Urinary bladder (tissue), 4 donors: ENCODE measurements around the gene PHF2. TPM values are rescaled to one million over a fixed set of nuclear protein-coding genes. Genes with fewer than 3 reads are reported as not detected.

Experiments used
- DNase-seq: peaks from one replicate; pipeline ENCODE4 v3.0.0-alpha.2; 2015; ENCODE audit errors: extremely low spot score
- H3K27ac ChIP-seq: one replicate; pipeline ENCODE4 v1.5.1; 2013; ENCODE audit warnings: low read depth, mild to moderate bottlenecking, moderate library complexity
- H3K36me3 ChIP-seq: one replicate; pipeline ENCODE4 v1.6.1; 2013; ENCODE audit warnings: mild to moderate bottlenecking, moderate library complexity; ENCODE audit not compliant: insufficient read depth
- H3K4me1 ChIP-seq: one replicate; pipeline ENCODE4 v1.6.1; 2013; ENCODE audit warnings: mild to moderate bottlenecking, moderate library complexity; ENCODE audit not compliant: insufficient read depth
- H3K4me3 ChIP-seq: one replicate; pipeline ENCODE4 v1.5.1; 2013; ENCODE audit warnings: low read depth, low read length
- WGBS: extraction: QIAGEN DNeasy Blood & Tissue Kit; methylation state at CpG from one replicate; pipeline ENCODE4 v1.1.7; 2013; 5-methylcytosine and 5-hydroxymethylcytosine counted together
- polyA plus RNA-seq: library from polyadenylated mRNA; stranded (reverse); fragments of 200-250 nt; gene quantifications from one replicate; pipeline ENCODE4 v1.2.3, GENCODE V29; 2013
- total RNA-seq: library from RNA; depleted of rRNA; stranded (reverse); fragments of >200 nt; gene quantifications from one replicate; pipeline ENCODE4 v1.2.3, GENCODE V29; 2014
- donor health status: healthy with polysubstance abuse.
- donor health status: healthy.

Gene PHF2
- total and polyA plus RNA-seq, 2 donors, result 20.0 to 33.1 TPM

DNA sequence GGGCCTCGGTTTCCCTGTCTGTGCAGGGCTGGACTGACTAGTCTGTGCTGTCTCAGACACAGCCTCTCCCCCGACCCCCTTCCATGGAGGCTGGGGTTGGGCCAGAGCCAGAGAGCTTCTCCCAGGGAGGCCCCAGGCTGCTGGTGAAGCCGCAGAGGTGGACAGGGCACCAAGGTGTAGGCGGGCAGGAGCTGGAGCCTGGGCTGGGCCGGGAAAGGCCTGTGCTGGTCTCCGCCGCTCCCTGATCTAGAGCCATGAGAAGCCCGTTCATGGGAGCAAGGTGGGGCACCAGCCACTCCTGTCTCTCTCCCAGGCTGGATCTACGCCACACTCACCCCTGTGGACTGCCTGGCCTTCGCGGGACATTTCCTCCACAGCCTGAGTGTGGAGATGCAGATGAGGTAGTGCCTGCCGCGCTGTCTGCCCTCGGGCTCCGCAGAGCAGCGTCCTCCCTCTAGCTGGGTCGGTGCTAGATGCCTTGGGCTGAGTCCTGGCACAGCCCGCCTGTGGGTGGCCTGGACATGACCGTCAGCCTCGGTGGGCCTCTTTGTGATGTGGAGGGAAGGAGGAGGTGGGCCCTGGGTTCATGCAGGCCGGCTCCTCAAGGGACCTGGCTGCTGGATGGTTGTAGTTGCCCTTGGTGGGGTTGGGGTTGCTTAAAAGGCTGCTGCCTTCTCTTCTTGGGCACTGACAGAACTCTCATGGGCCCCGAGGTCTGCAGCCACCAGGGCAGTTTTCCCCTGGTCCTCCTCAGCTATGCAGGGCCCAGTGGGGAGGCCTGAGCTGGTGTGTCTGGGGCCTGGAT is 79.4 kb downstream of the PHF2 start:
- Histone ChIP-seq H3K27ac (no peak overlapping the region), H3K4me1 (no peaks in the 10 kb centered on the region), H3K36me3 (no peaks in the 10 kb centered on the region), H3K4me3 (no peak overlapping the region)
- no peak for DNase-seq
- WGBS, result 96% methylated on average over 22 of the region's 22 CpGs

DNA sequence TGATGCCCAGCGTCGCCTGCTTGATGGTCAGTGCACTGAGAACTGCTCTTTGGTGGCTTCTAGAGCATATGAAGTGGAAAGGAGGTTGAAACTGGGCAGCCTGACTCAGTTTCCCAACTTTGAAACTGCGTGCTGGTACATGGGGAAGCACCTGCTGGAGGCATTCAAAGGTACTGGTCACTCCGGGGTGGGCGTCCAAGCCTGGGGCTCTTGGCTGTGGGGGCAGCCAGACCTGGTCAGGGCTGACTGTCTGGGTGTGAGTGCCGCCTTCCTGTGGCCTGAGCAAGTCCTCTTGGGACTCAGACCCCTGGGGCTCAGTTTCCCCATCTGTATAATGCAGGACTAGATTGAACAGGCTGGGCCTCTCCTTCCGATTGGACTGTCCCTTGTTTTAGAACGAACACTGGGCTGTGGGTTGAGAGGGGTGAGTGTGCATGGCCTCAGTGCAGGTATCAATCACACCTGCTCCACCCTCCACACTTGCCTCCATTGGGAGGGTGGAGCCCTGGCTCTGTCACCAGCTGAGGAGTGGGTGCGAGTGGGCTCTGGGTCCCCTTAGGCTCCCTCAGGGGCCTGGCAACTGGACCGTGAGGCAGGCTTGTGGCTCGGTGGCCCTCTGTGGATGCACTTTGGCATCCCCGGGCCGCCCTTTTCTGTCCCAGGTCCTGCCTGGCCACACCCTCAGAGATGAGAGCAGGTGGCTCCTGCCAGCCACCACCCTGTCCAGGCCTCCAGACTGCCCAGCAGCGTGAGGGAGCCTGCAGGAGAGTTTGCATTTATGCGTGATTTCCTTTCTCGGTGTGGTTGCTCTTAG is 80.2 kb downstream of the PHF2 start:
- Histone ChIP-seq H3K4me3 (no peak overlapping the region), H3K27ac (no peak overlapping the region), H3K36me3 (no peaks in the 10 kb centered on the region), H3K4me1 (no peaks in the 10 kb centered on the region)
- no peak for DNase-seq
- whole genome bisulfite sequencing, result 94% methylated on average over 16 of the region's 16 CpGs

DNA sequence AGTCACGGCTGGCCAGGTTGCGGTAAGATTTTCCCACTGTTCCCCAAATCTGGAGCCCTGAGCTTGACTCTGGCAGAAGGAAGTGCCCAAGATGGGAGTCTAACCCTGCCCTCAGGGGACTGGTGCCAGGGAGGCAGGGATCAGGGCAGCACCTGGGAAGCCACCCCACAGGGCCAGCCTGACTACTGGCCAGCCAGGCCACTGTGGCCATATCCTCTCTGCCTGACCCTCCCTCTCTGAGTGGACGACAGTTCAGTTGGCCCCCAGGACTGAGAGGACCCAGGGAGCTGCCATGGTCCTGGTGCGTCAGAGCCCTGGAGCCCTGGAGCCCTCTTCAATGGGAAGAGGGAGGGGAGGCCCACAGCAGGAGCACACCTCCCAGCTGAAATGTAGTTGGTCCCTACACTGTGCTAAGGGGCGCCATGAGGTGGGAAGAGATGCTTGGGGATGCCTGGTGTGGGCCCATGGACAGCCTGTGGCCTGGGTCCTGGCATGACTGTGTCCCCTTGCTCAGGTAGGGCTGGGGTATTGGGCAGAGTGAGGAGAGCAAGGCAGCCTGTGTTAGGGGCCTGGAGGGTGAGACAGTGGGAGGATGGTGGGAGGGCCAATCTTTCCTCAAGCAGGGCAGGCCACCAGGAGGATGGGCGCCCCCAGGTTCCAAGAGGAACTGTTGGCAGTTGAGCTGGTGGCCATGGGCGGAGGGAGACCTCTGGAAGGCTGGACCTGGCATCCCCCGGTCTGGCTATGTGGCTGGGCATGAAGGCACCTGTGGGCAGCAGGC is 81.1 kb downstream of the PHF2 start:
- H3K36me3 ChIP-seq, result no peaks in the 10 kb centered on the region
- no peak for DNase-seq
- WGBS, result 97% methylated on average over 8 of the region's 8 CpGs
- no peak overlapping the region for H3K27ac ChIP-seq
- H3K4me3 ChIP-seq, result no peak overlapping the region
- no peaks in the 10 kb centered on the region for H3K4me1 ChIP-seq

DNA sequence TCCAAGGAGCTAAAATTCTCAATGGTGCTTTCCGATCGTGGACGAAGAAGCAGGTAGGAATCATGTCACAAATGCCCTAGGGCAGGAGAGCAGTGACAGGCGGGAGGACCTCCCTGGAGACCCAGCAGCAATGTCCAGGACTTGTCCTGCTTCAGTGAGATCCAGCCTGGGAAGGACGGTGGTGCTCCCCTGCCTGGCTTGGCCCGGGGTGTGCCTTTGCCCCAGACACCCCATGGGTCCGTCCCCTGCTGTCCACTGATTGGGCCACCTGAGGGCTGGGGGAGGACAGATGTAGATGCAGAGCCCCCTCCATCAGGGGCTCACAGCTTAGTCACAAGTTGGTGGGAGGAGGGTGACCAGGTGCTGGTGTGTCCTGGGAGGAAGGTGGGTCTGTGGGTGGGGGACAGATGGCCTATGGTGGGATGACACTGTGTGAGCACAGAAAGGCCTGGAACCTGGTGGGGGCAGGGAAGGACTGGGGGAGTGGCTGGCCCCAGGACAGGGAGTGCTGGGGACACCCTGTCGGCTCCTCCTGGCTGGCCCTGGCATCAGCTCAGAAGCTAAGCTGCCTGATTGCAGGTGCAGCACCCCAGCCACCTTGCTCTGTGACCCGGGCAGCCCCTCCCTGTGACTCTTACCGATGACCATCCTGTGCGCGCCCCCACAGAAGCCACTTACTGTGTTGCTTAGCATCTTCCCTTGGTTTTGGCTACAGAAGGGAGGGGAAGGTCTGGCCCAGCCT is 82.0 kb downstream of the PHF2 start:
- no peak for DNase-seq
- H3K4me3 ChIP-seq, result no peak overlapping the region
- 96% methylated on average over 12 of the region's 12 CpGs for WGBS
- H3K27ac ChIP-seq, result no peak overlapping the region
- H3K36me3 ChIP-seq, result no peaks in the 10 kb centered on the region
- no peaks in the 10 kb centered on the region for H3K4me1 ChIP-seq

DNA sequence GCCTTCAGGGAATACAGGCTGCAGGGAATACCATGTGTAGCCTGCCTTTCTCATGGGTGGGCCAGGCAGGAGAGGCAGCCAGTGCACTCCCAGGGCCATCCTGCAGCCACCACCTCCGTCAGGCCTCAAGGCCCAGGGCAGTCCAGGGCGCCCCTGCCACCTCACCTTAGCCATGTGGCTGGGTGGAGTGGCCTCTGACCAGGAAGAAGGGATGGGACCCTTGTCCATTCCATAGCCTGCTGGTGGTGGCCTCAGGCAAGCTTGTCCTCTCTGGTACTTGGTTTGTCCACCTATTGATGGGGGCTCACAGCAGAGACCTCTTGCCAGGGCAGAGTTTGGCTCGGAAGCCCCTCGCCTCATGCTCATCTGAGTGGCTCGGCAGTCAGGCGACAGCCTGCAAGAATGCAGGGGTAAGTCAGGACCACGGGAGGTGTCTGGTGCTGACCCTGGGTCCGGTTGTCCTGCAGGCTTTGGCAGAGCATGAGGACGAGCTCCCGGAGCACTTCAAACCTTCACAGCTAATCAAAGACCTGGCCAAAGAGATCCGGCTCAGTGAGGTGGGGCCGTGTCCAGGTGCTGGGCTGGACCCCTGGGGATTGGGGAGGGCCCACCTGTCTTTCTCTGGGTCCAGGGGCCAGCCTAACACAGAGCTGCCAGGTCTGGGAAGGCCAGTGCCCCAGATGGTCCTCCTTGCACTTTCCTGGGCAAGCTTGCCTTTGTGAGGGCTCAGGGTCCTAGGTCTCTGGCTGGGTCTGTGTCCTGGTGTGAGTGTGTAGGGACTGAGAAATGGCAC is 82.9 kb downstream of the PHF2 start:
- 96% methylated on average over 12 of the region's 12 CpGs for WGBS
- Histone ChIP-seq H3K4me3 (no peak overlapping the region), H3K4me1 (no peaks in the 10 kb centered on the region), H3K36me3 (no peaks in the 10 kb centered on the region), H3K27ac (no peak overlapping the region)
- no peak for DNase-seq

DNA sequence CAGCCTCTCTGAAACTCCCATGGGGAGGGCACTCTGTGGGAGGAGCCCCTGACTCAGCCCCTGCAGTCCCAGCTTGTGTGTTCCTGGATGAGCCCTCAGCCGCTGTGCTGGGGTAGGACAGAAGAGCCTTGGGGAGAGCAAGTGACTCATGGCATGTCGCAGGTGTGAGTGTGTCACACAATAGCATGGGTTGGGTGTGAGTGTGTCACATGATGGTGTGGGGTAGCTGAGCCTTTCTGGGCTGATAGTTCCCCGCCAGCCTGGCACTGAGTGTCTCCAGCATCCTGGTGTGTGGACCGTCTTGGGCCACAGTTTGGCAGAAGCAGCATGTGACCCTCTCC is 83.4 kb downstream of the PHF2 start:
- Histone ChIP-seq H3K4me3 (no peak overlapping the region), H3K36me3 (peaks cover 1% of the 10 kb centered on the region), H3K4me1 (no peaks in the 10 kb centered on the region), H3K27ac (no peak overlapping the region)
- WGBS, result 98% methylated on average over 4 of the region's 4 CpGs
- no peak for DNase-seq

DNA sequence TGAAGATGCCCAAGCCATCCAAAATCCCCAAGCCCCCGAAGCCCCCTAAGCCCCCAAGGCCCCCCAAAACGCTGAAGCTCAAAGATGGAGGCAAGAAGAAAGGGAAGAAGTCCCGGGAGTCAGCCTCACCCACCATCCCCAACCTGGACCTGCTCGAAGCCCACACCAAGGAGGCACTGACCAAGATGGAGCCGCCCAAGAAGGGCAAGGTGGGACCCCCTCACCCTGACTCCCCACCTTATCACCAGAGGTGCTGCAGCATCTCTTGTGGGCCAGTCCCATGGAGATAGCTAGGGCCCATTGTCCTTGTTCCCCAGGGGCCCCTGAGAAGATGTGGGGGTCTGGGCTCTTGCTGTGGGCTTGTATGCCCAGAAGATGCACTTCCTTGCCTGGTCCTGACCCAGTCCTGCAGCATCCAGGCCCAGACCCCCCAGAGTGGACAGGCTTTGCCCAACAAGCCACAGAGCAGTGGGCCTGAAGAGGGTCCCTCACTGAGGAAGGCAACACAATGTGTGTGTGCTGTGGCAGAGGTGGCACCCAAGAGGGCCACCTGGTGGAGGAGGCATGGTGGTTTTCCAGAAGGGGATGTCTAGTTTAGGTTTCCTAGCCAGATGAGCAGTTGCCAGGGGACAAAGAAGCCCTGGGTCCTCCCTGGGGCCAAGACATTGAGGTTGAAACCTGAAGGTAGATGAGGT is 84.1 kb downstream of the PHF2 start:
- Histone ChIP-seq H3K4me3 (no peak overlapping the region), H3K36me3 (peaks cover 3% of the 10 kb centered on the region), H3K4me1 (no peaks in the 10 kb centered on the region), H3K27ac (no peak overlapping the region)
- DNase-seq, result no peak
- over 99% methylated on average over 5 of the region's 5 CpGs for WGBS

DNA sequence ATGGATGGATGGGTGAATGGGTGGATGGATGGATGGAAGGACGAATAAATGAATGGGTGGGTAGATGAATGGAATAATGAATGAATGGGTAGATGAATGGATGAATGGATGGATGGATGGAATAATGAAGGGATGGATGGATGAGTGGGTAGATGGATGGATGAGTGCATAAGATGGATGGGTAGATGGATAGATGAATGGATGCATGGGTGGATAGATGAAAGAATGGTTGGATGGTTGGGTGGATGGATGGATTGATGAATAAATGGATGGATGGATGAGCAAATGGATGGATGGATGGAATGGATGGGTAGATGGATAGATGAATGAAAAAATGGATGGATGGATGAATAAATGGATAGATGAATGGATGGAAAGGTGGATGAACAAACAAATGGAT is 85.2 kb downstream of the PHF2 start:
- whole genome bisulfite sequencing, result 97% methylated on average over 1 of the region's 1 CpG
- Histone ChIP-seq H3K27ac (no peak overlapping the region), H3K36me3 (peaks cover 3% of the 10 kb centered on the region), H3K4me1 (no peaks in the 10 kb centered on the region), H3K4me3 (no peak overlapping the region)
- DNase-seq, result no peak

DNA sequence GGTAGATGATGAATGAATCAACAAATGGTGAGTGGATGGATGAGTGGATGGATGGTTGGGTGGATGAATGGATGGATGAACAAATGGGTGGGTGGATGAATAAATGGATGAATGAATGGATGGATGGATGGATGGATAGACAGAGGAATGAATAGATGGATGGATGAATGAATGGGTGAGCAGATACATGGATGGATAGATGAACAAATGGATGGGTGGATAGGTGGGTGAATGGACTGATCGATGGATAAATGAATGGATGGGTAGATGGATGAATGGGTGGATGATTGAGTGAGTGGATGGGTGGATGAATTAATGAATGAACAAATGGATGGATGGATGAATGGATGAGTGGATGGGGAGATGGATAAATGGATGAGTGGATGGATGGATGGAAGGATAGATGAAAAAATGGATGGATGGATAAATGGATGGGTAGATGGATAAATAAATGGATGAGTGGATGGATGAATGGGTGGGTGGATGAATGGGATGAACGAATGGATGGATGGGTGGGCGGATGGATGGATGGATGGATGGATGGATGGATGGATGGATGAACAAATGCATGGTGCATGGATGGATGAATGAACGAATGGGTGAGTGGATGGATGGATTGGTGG is 85.7 kb downstream of the PHF2 start:
- Histone ChIP-seq H3K4me3 (no peak overlapping the region), H3K4me1 (no peaks in the 10 kb centered on the region), H3K27ac (no peak overlapping the region), H3K36me3 (peaks cover 3% of the 10 kb centered on the region)
- WGBS, result 83% methylated on average over 4 of the region's 4 CpGs
- no peak for DNase-seq

DNA sequence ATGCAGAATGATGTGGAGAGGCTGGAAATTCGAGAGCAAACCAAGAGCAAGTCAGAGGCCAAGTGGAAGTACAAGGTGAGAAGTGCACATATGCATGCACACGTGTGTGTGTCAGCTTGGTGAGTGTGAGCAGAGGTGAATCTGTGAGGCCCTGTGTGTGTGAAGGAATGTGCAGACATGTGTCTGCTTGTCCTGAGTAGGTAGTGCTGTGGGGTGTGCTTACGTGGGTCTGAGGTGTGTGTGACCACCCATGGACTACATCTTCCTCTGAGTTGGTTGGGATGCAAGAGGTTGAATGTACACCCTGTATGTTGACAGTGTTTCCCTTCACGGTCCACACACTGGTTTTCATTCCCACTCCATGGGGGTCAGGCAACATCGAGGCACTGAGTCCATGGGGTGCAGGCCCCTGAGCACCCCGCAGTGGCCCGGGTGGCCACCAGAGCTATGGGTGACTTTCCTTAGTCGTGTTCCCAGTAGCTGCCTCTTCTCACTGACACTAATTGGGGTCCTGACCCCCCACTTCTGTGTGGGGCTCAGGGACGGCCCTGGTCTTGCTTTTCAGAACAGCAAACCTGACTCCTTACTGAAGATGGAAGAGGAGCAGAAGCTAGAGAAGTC is 86.7 kb downstream of the PHF2 start:
- 89% methylated on average over 9 of the region's 9 CpGs for WGBS
- DNase-seq, result no peak
- Histone ChIP-seq H3K36me3 (peaks cover 3% of the 10 kb centered on the region), H3K4me1 (no peaks in the 10 kb centered on the region), H3K4me3 (no peak overlapping the region), H3K27ac (no peak overlapping the region)

DNA sequence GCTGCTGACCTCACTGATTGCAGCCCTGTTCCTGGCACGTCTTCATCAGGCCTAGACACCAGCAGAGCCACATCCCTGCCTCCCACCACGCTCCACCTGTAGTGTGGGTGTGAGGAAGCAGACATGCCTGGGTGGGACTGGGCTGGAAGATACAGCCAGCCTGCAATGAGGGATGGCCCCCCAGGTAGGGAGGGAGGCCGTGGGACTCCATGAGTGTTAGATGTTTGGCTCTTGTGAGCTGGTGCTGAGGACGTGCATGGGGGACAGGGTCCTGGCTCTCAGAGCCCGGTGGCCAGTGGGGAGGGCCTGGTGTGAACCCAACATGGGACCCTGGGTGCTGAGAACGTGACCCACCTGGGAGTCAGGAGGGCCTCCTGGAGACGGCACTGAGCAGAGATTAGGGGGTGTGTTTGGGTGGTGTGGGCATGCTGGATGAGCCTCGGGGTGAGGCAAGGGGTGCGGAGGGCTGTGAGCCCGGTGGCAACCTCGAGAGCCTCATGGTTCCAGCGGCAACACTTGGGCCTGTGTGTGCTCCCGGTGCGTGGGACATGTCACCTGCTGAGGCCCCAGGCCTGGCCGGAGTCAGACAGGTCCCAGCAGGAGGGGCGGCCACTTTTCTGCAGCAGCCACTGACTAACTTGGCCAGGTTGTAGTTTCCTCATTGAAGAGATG is 87.6 kb downstream of the PHF2 start:
- Histone ChIP-seq H3K36me3 (peaks cover 3% of the 10 kb centered on the region), H3K4me1 (no peaks in the 10 kb centered on the region), H3K27ac (no peak overlapping the region), H3K4me3 (no peak overlapping the region)
- WGBS, result 92% methylated on average over 16 of the region's 16 CpGs
- DNase-seq, result no peak
